Amygdala (tissue), 56 donors: Measurements from ENCODE around the gene UBE2M.
"Not testable (repeated sequence)": the region's sequence is repeated elsewhere in the genome, so short reads cannot be mapped to it uniquely, and the experiment has no call there.

Source experiments
- DNase-seq, 56 donors: peaks; one replicate each; lab custom pipeline; 2025; lab: John Stamatoyannopoulos, UW

The UBE2M gene

GRCh38 chr19:58545286-58546018, 13.0 kb downstream of the UBE2M start:
- no peak for DNase-seq

GRCh38 chr19:58544591-58545285, 13.7 kb downstream of the UBE2M start:
- no peak for DNase-seq

GRCh38 chr19:58543826-58544590, 14.4 kb downstream of the UBE2M start, which contains the start of gene TRIM28:
TSS of gene TRIM28 (plus strand) at chr19:58544064. CDS start at chr19:58544758, 694 bp downstream.
- DNase-seq, result no peak

- not testable (repeated sequence) for DNase-seq
Measured at GRCh38 chr19:58542641-58543372, 15.6 kb downstream of the UBE2M start.

- not testable (repeated sequence) for DNase-seq
Measured at GRCh38 chr19:58539169-58539559, 19.2 kb downstream of the UBE2M start.

GRCh38 chr19:58538257-58539168, 19.9 kb downstream of the UBE2M start:
- DNase-seq, result no peak

GRCh38 chr19:58536852-58537798, 21.3 kb downstream of the UBE2M start:
- DNase-seq, result no peak

- no peak for DNase-seq
Measured at GRCh38 chr19:58535857-58536256, 22.6 kb downstream of the UBE2M start.

- DNase-seq, result no peak
Measured at GRCh38 chr19:58531034-58531840, 27.2 kb downstream of the UBE2M start.

GRCh38 chr19:58529405-58529804, 29.0 kb downstream of the UBE2M start:
- DNase-seq, result no peak

- DNase-seq, result no peak
Measured at GRCh38 chr19:58522709-58523108, 35.7 kb downstream of the UBE2M start.

- DNase-seq, result no peak
Measured at GRCh38 chr19:58521651-58522050, 36.8 kb downstream of the UBE2M start.

GRCh38 chr19:58520257-58520599, 38.2 kb downstream of the UBE2M start:
- DNase-seq, result no peak

- peak; percentile 58 to 96 (median 90) for DNase-seq
Measured at GRCh38 chr19:58519355-58520256, 38.8 kb downstream of the UBE2M start, which contains the start of gene ZBTB45. TSS of gene ZBTB45 (minus strand) at chr19:58519810. CDS start at chr19:58517673, 2,137 bp downstream.

- peak in 38 of 56 donors; percentile 11 to 69 (median 46) for DNase-seq
Measured at GRCh38 chr19:58519087-58519354, 39.4 kb downstream of the UBE2M start.

- no peak for DNase-seq
Measured at GRCh38 chr19:58518256-58519086, 39.9 kb downstream of the UBE2M start.
